Vagina (tissue), 2 donors: ENCODE data around the gene CFAP61.

Experiments used
- POLR2A ChIP-seq, 2 donors: fragments of 450-650 bp; IDR thresholded peaks; one replicate each; pipeline ENCODE4 v1.6.1; 2017; ENCODE audit warnings: antibody characterized with exemption in 2 of 2, mild to moderate bottlenecking in 2 of 2, moderate library complexity in 2 of 2
- POLR2AphosphoS5 ChIP-seq, 2 donors: sonication (generic); formaldehyde crosslinking; IDR thresholded peaks; one replicate each; pipeline ENCODE4 v1.9.0; 2017; ENCODE audit warnings: antibody characterized with exemption in 2 of 2, mild to moderate bottlenecking in 2 of 2, low read depth in 1 of 2; ENCODE audit not compliant: insufficient read depth in 1 of 2
- TF ChIP-seq, protein P1 (sequence below), 3 experiments: fragments of 450-650 bp in 2 of 3; fragments of 200-600 bp in 1 of 3; sonication (generic) in 1 of 3; IDR thresholded peaks; one replicate each; pipeline ENCODE4 v1.5.1; 2017 to 2019; ENCODE audit warnings: antibody characterized with exemption in 3 of 3, mild to moderate bottlenecking in 2 of 3, moderate library complexity in 2 of 3

DNA sequence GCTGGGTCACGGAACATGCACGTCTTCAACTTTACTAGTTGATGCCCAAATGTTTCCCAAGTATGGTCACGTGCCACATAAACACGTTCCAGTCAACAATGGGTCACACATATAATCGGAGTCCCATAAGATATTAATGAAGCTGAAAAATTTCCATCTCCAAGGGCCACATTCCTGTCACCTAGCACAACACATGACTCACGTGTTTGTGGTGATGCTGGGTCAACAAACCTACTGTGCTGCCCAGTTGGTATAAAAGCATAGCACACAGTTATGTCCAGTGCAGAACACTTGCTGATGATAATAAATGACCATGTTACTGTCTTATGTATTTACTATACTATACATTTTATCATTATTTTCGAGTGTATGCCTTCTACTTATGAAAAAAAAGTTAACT lies 247.6 kb downstream of the CFAP61 start:
- TF ChIP-seq POLR2A (IDR thresholded peaks at IDR 0.05), result no peak
- TF ChIP-seq, protein P1, sequence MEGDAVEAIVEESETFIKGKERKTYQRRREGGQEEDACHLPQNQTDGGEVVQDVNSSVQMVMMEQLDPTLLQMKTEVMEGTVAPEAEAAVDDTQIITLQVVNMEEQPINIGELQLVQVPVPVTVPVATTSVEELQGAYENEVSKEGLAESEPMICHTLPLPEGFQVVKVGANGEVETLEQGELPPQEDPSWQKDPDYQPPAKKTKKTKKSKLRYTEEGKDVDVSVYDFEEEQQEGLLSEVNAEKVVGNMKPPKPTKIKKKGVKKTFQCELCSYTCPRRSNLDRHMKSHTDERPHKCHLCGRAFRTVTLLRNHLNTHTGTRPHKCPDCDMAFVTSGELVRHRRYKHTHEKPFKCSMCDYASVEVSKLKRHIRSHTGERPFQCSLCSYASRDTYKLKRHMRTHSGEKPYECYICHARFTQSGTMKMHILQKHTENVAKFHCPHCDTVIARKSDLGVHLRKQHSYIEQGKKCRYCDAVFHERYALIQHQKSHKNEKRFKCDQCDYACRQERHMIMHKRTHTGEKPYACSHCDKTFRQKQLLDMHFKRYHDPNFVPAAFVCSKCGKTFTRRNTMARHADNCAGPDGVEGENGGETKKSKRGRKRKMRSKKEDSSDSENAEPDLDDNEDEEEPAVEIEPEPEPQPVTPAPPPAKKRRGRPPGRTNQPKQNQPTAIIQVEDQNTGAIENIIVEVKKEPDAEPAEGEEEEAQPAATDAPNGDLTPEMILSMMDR (IDR thresholded peaks at IDR 0.05), result no peak
- TF ChIP-seq POLR2AphosphoS5 (IDR thresholded peaks at IDR 0.05; ENCODE audit: insufficient read depth in 1 of 2, low read depth in 1 of 2), result no peak
